ENCODE measurements around the gene IPP.

IPP gene

GRCh38 chr1:45787905-45788304 lies 37.5 kb upstream of the IPP start:
- in situ Hi-C loops (cut with MboI; ENCODE audit: low sequenced_read_pairs, unreplicated experiment): no loop called here

GRCh38 chr1:45785583-45785982 lies 35.1 kb upstream of the IPP start:
- TF ChIP-seq, protein P1, sequence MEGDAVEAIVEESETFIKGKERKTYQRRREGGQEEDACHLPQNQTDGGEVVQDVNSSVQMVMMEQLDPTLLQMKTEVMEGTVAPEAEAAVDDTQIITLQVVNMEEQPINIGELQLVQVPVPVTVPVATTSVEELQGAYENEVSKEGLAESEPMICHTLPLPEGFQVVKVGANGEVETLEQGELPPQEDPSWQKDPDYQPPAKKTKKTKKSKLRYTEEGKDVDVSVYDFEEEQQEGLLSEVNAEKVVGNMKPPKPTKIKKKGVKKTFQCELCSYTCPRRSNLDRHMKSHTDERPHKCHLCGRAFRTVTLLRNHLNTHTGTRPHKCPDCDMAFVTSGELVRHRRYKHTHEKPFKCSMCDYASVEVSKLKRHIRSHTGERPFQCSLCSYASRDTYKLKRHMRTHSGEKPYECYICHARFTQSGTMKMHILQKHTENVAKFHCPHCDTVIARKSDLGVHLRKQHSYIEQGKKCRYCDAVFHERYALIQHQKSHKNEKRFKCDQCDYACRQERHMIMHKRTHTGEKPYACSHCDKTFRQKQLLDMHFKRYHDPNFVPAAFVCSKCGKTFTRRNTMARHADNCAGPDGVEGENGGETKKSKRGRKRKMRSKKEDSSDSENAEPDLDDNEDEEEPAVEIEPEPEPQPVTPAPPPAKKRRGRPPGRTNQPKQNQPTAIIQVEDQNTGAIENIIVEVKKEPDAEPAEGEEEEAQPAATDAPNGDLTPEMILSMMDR (IDR thresholded peaks at IDR 0.05; ENCODE audit: borderline replicate concordance, control extremely low read depth, extremely low read depth, insufficient read depth, missing control alignments): no peak
- DNase-seq (ENCODE audit: low spot score): peak; percentile 44
- in situ Hi-C loops (cut with MboI; ENCODE audit: low sequenced_read_pairs, unreplicated experiment): no loop called here

More at GRCh38 chr1:45787905-45788304, 37.5 kb upstream of the IPP start:
- DNase-seq (ENCODE audit: low spot score): no peak
- TF ChIP-seq, protein P1 (IDR thresholded peaks at IDR 0.05; ENCODE audit: borderline replicate concordance, control extremely low read depth, extremely low read depth, insufficient read depth, missing control alignments): no peak

DNA sequence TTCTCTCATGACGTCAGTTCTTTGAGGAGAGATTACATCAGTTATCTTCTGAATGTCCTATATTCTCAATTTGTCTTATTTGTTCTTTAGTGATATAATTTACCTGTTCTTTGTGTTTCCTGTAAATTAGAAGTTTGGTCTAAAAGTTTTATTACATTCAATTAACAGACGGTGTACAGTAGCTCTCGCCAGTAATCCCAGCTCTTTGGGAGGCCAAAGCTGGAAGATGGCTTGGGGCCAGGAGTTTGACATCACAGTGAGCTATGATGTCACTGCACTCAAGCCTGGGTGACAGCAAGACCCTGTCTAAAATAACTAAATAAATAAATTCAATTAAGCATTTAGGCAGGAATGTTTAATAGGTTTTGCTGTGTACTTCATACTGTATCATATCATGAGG lies 25.3 kb upstream of the IPP start:
- TF ChIP-seq, protein P1 (IDR thresholded peaks at IDR 0.05; ENCODE audit: borderline replicate concordance, control extremely low read depth, extremely low read depth, insufficient read depth, missing control alignments): no peak
- no peak for DNase-seq (ENCODE audit: low spot score)
- in situ Hi-C loops (cut with MboI; ENCODE audit: low sequenced_read_pairs, unreplicated experiment): no loop called here

DNA sequence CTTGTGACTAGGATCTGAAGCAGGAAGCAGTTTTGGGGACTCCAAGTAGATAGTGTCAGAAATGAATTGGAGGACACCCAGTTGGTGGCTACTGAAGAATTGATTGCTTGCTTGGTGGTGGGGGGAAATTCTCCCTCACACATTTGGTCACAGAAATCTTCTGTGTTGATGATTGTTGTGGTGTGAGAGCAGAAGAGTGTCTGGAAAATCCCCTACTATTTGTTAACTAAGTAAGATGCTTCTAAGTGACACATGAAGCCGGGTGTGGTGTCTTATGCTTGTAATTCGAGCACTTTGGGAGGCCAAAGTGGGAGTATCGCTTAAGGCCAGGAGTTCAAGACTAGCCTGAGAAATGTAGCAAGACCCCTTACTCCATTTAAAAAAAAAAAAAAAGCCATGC lies 22.5 kb upstream of the IPP start:
- in situ Hi-C loops (cut with MboI; ENCODE audit: low sequenced_read_pairs, unreplicated experiment): no loop called here
- DNase-seq (ENCODE audit: low spot score): peak; percentile 24
- TF ChIP-seq, protein P1 (IDR thresholded peaks at IDR 0.05; ENCODE audit: borderline replicate concordance, control extremely low read depth, extremely low read depth, insufficient read depth, missing control alignments): no peak

- in situ Hi-C loops (cut with MboI; ENCODE audit: low sequenced_read_pairs, unreplicated experiment): no loop called here
Measured at GRCh38 chr1:45769261-45769932, 18.9 kb upstream of the IPP start.

DNA sequence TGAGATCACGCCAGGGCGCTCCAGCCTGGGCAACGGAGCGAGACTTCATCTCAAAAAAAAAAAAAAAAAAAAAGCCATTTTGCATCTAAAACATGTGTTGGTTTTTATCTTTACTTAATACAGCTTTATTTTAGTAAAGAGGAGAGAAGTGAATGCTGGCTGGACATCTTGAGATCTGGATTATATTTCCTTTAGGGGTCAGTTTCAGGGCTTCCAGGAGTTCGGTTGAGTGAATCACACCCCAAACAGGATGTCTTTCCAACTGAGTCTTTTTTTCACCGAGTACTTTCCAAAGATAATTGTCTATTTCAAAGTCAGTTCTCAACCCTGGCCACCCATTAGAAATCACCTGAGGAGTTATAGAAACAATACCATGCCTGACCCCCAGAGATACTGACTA lies 16.6 kb upstream of the IPP start:
- TF ChIP-seq, protein P1 (IDR thresholded peaks at IDR 0.05; ENCODE audit: borderline replicate concordance, control extremely low read depth, extremely low read depth, insufficient read depth, missing control alignments): no peak
- no peak for DNase-seq (ENCODE audit: low spot score)
- in situ Hi-C loops (cut with MboI; ENCODE audit: low sequenced_read_pairs, unreplicated experiment): no loop called here

More at GRCh38 chr1:45769261-45769932, 18.9 kb upstream of the IPP start:
- DNase-seq (ENCODE audit: low spot score): no peak
- TF ChIP-seq, protein P1 (IDR thresholded peaks at IDR 0.05; ENCODE audit: borderline replicate concordance, control extremely low read depth, extremely low read depth, insufficient read depth, missing control alignments): no peak
